Measurements from ENCODE around the gene PPP6R2.
"Not testable (repeated sequence)": the region's sequence is repeated elsewhere in the genome, so short reads cannot be mapped to it uniquely, and the experiment has no call there.

PPP6R2 gene

DNA sequence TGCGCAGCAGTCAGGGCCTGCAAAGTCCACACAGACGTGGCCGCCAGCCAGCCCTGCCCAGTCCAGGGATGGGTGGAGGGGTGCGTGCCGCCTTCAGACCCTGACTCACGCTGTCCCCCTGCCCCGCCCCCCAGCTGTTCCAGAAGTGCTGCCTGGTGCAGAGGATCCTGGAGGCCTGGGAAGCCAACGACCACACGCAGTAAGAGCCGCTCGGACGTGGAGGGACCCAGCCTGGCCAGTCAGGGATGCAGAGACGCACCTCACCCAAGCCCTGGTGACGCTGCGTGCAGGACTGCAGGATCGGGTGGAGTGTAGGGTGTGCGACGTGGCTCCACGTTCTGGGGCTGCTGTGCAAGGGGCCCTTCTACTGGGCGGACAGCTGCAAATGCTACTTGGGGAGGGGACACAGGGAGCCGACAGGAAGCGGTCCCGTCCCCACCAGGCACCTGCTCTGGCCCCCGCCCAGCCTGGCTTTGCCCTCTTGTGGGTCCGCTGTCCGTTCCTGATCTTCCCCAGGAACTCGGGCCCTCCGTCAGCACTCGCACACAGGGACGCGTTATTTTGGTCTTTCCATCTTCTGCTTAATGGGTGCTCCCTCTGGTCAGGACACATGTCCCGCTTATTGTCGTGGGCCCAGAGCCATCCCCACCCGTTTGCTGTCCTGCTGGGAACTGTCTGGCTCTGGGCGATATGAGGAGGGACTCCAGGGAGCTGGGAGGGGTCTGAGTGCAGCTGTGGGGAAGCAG lies 89.2 kb downstream of the PPP6R2 start:
- ChIA-PET CTCF (interaction anchor here (0.6 kb wide), 1 partner anchor 14 kb away, joined by 3 read pairs; no protein-coding TSS in a partner anchor), POLR2A (no interaction called here)
- H3K9me3 ChIP-seq (ENCODE audit: control insufficient read depth, insufficient read depth, low read depth, low read length), result no peaks in the 10 kb centered on the region
- no peaks in the 10 kb centered on the region for H3K4me1 ChIP-seq (ENCODE audit: control insufficient read depth, insufficient read depth, low read length)
- TF ChIP-seq ZBTB21 (tag by site-specific recombination; IDR thresholded peaks at IDR 0.05), result no peak
- H3K27ac ChIP-seq (ENCODE audit: extremely low read depth, low read depth, low read length), result no peak overlapping the region
- H3K36me3 ChIP-seq (ENCODE audit: control insufficient read depth in 2 of 2, insufficient read depth in 1 of 2, low read length in 2 of 2), result peaks cover 35 to 82% of the 10 kb centered on the region in 2 experiments
- H3K4me3 ChIP-seq (ENCODE audit: low read depth, low read length), result no peak overlapping the region

DNA sequence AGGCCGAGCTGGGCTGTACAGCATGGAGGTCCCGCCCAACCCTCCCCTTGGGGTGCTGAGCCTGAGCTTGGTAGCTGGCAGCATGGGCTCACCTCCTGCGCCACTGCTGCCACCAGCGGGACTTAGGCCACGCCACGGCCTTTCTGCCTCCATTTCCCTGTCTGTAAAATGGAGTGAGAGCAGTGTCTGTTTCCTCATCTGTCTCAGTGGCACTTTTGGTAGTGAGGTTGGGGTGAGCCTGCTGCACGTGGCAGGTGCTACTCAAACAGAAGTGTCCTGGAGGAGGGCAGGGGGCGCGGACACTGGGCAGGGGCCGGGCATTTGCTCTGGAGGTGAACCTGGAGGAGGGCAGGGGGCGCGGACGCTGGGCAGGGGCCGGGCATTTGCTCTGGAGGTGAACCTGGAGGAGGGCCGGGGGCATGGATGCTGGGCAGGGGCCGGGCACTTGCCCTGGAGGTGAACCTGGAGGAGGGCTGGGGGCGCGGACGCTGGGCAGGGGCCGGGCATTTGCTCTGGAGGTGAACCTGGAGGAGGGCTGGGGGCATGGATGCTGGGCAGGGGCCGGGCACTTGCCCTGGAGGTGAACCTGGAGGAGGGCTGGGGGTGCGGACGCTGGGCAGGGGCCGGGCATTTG lies 89.9 kb downstream of the PPP6R2 start:
- H3K4me1 ChIP-seq (ENCODE audit: control insufficient read depth, insufficient read depth, low read length); H3K9me3 ChIP-seq (ENCODE audit: control insufficient read depth, insufficient read depth, low read depth, low read length); H3K27ac ChIP-seq (ENCODE audit: extremely low read depth, low read depth, low read length); H3K4me3 ChIP-seq (ENCODE audit: low read depth, low read length); POLR2A ChIA-PET: not testable (repeated sequence)
- peaks cover 29 to 82% of the 10 kb centered on the region in 2 experiments for H3K36me3 ChIP-seq (ENCODE audit: control insufficient read depth in 2 of 2, insufficient read depth in 1 of 2, low read length in 2 of 2)
- CTCF ChIA-PET, result interaction anchor here (0.6 kb wide), 1 partner anchor 15 kb away, joined by 3 read pairs; no protein-coding TSS in a partner anchor

DNA sequence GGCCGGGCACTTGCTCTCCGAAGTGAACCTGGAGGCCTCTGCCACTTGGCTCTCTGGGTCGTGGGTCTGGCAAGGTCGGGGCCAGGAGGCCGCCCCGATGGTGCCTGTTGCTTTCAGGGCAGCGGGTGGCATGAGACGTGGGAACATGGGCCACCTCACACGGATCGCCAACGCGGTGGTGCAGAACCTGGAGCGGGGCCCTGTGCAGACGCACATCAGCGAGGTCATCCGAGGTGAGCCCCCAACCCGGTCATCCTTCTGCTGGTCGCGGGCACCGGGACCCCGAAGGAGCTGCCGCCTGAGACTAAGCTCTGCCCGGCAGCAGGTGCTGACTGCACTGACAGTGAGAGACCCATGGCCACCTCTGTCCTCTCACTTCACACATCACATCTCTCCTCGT lies 91.7 kb downstream of the PPP6R2 start:
- POLR2A ChIA-PET, result no interaction called here
- CTCF ChIA-PET, result no interaction called here
- TF ChIP-seq, protein P1, sequence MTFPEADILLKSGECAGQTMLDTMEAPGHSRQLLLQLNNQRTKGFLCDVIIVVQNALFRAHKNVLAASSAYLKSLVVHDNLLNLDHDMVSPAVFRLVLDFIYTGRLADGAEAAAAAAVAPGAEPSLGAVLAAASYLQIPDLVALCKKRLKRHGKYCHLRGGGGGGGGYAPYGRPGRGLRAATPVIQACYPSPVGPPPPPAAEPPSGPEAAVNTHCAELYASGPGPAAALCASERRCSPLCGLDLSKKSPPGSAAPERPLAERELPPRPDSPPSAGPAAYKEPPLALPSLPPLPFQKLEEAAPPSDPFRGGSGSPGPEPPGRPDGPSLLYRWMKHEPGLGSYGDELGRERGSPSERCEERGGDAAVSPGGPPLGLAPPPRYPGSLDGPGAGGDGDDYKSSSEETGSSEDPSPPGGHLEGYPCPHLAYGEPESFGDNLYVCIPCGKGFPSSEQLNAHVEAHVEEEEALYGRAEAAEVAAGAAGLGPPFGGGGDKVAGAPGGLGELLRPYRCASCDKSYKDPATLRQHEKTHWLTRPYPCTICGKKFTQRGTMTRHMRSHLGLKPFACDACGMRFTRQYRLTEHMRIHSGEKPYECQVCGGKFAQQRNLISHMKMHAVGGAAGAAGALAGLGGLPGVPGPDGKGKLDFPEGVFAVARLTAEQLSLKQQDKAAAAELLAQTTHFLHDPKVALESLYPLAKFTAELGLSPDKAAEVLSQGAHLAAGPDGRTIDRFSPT (tag by site-specific recombination; IDR thresholded peaks at IDR 0.05), result peak; percentile 58
- TF ChIP-seq, protein P2, sequence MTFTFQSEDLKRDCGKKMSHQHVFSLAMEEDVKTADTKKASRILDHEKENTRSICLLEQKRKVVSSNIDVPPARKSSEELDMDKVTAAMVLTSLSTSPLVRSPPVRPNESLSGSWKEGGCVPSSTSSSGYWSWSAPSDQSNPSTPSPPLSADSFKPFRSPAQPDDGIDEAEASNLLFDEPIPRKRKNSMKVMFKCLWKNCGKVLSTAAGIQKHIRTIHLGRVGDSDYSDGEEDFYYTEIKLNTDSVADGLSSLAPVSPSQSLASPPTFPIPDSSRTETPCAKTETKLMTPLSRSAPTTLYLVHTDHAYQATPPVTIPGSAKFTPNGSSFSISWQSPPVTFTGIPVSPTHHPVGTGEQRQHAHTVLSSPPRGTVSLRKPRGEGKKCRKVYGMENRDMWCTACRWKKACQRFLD (tag by site-specific recombination; IDR thresholded peaks at IDR 0.05), result no peak
- H3K9me3 ChIP-seq (ENCODE audit: control insufficient read depth, insufficient read depth, low read depth, low read length), result no peaks in the 10 kb centered on the region
- H3K4me1 ChIP-seq (ENCODE audit: control insufficient read depth, insufficient read depth, low read length), result no peaks in the 10 kb centered on the region
- H3K36me3 ChIP-seq (ENCODE audit: control insufficient read depth in 2 of 2, insufficient read depth in 1 of 2, low read length in 2 of 2), result peaks cover 14 to 82% of the 10 kb centered on the region in 2 experiments
- H3K27ac ChIP-seq (ENCODE audit: extremely low read depth, low read depth, low read length), result no peak overlapping the region
- H3K4me3 ChIP-seq (ENCODE audit: low read depth, low read length), result no peak overlapping the region

DNA sequence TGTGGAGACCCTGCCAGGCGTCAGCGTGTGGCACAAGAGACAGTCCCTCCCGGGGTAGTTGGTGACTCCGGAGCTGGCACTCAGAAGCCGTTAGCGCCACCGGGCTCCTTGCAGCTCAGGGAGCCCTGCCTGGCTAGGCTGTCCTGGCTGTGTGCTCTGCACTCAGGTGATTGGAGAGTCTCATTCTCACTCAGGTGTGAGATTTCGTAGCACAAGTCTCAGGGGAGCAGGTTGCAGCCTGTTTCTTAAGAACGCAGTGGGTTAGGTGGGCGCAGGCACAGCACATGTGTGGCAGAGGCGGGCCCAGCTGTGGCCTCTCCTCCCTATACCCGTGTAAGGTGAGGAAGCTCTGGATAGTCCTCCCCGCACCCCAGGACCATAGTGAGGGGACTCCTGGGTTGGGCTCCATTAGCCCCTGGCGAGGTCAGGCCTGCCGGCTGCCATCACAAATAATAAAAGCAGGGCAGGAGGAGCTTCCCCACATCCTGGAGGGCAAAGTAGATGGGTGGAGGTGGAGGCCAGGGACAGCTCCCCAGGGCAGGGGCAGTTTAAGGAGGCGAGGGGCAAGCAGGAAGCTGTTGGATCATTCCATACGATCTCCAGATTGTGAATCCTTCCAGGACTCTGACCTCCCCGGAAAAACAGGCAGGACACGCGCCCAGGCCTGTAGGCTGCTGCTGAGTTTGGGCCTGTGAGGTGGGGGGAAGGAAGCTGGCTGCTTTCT lies 92.3 kb downstream of the PPP6R2 start:
- no peak overlapping the region for H3K27ac ChIP-seq (ENCODE audit: extremely low read depth, low read depth, low read length)
- H3K4me1 ChIP-seq (ENCODE audit: control insufficient read depth, insufficient read depth, low read length), result no peaks in the 10 kb centered on the region
- H3K4me3 ChIP-seq (ENCODE audit: low read depth, low read length), result no peak overlapping the region
- POLR2A ChIA-PET, result interaction anchor here (0.9 kb wide), 1 partner anchor 9 kb away, joined by 3 read pairs; no protein-coding TSS in a partner anchor
- no peaks in the 10 kb centered on the region for H3K9me3 ChIP-seq (ENCODE audit: control insufficient read depth, insufficient read depth, low read depth, low read length)
- CTCF ChIA-PET, result no interaction called here
- peaks cover 13 to 82% of the 10 kb centered on the region in 2 experiments for H3K36me3 ChIP-seq (ENCODE audit: control insufficient read depth in 2 of 2, insufficient read depth in 1 of 2, low read length in 2 of 2)
- TF ChIP-seq ZNF266 (tag by site-specific recombination; IDR thresholded peaks at IDR 0.05; ENCODE audit: low read depth) (no peak), ZBTB20 (tag by site-specific recombination; IDR thresholded peaks at IDR 0.05) (no peak), ZNF248 (tag by site-specific recombination; IDR thresholded peaks at IDR 0.05) (no peak), ZNF600 (tag by site-specific recombination; IDR thresholded peaks at IDR 0.05) (no peak), ZNF169 (tag by site-specific recombination; IDR thresholded peaks at IDR 0.05) (no peak)
- TF ChIP-seq, protein P3, sequence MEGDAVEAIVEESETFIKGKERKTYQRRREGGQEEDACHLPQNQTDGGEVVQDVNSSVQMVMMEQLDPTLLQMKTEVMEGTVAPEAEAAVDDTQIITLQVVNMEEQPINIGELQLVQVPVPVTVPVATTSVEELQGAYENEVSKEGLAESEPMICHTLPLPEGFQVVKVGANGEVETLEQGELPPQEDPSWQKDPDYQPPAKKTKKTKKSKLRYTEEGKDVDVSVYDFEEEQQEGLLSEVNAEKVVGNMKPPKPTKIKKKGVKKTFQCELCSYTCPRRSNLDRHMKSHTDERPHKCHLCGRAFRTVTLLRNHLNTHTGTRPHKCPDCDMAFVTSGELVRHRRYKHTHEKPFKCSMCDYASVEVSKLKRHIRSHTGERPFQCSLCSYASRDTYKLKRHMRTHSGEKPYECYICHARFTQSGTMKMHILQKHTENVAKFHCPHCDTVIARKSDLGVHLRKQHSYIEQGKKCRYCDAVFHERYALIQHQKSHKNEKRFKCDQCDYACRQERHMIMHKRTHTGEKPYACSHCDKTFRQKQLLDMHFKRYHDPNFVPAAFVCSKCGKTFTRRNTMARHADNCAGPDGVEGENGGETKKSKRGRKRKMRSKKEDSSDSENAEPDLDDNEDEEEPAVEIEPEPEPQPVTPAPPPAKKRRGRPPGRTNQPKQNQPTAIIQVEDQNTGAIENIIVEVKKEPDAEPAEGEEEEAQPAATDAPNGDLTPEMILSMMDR (tag by site-specific recombination; IDR thresholded peaks at IDR 0.05), result no peak
- TF ChIP-seq, protein P4, sequence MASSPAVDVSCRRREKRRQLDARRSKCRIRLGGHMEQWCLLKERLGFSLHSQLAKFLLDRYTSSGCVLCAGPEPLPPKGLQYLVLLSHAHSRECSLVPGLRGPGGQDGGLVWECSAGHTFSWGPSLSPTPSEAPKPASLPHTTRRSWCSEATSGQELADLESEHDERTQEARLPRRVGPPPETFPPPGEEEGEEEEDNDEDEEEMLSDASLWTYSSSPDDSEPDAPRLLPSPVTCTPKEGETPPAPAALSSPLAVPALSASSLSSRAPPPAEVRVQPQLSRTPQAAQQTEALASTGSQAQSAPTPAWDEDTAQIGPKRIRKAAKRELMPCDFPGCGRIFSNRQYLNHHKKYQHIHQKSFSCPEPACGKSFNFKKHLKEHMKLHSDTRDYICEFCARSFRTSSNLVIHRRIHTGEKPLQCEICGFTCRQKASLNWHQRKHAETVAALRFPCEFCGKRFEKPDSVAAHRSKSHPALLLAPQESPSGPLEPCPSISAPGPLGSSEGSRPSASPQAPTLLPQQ (tag by site-specific recombination; IDR thresholded peaks at IDR 0.05), result no peak
- TF ChIP-seq, protein P5, sequence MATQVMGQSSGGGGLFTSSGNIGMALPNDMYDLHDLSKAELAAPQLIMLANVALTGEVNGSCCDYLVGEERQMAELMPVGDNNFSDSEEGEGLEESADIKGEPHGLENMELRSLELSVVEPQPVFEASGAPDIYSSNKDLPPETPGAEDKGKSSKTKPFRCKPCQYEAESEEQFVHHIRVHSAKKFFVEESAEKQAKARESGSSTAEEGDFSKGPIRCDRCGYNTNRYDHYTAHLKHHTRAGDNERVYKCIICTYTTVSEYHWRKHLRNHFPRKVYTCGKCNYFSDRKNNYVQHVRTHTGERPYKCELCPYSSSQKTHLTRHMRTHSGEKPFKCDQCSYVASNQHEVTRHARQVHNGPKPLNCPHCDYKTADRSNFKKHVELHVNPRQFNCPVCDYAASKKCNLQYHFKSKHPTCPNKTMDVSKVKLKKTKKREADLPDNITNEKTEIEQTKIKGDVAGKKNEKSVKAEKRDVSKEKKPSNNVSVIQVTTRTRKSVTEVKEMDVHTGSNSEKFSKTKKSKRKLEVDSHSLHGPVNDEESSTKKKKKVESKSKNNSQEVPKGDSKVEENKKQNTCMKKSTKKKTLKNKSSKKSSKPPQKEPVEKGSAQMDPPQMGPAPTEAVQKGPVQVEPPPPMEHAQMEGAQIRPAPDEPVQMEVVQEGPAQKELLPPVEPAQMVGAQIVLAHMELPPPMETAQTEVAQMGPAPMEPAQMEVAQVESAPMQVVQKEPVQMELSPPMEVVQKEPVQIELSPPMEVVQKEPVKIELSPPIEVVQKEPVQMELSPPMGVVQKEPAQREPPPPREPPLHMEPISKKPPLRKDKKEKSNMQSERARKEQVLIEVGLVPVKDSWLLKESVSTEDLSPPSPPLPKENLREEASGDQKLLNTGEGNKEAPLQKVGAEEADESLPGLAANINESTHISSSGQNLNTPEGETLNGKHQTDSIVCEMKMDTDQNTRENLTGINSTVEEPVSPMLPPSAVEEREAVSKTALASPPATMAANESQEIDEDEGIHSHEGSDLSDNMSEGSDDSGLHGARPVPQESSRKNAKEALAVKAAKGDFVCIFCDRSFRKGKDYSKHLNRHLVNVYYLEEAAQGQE (tag by site-specific recombination; IDR thresholded peaks at IDR 0.05), result no peak
- TF ChIP-seq, protein P6, sequence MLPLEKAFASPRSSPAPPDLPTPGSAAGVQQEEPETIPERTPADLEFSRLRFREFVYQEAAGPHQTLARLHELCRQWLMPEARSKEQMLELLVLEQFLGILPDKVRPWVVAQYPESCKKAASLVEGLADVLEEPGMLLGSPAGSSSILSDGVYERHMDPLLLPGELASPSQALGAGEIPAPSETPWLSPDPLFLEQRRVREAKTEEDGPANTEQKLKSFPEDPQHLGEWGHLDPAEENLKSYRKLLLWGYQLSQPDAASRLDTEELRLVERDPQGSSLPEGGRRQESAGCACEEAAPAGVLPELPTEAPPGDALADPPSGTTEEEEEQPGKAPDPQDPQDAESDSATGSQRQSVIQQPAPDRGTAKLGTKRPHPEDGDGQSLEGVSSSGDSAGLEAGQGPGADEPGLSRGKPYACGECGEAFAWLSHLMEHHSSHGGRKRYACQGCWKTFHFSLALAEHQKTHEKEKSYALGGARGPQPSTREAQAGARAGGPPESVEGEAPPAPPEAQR (tag by site-specific recombination; IDR thresholded peaks at IDR 0.05), result no peak
